Gastrocnemius medialis (tissue), 4 donors: ENCODE measurements around the gene PPP1R16B.

Experiments used
- CTCF ChIP-seq, 5 experiments: fragments of 450-650 bp in 3 of 5; fragments of 200-600 bp in 2 of 5; sonication (generic) in 2 of 5; IDR thresholded peaks in 4 of 5; conservative IDR thresholded peaks in 1 of 5; 1 replicate in 4 of 5; 2 replicates in 1 of 5; pipeline ENCODE4 v1.5.1; 2016 to 2019; ENCODE audit warnings: antibody characterized with exemption in 5 of 5, mild to moderate bottlenecking in 3 of 5, moderate library complexity in 3 of 5
- POLR2A ChIP-seq, 2 donors: fragments of 450-650 bp; IDR thresholded peaks; one replicate each; pipeline ENCODE4 v1.6.1; 2017; ENCODE audit warnings: antibody characterized with exemption in 2 of 2, mild to moderate bottlenecking in 2 of 2, moderate library complexity in 2 of 2

GRCh38 chr20:38947931-38948362 lies 142.4 kb downstream of the PPP1R16B start:
- TF ChIP-seq CTCF (IDR thresholded peaks at IDR 0.05 in 4 of 5, conservative IDR thresholded peaks at IDR 0.05 in 1 of 5) (no peak), POLR2A (IDR thresholded peaks at IDR 0.05) (no peak)
